ENCODE data around the gene KDM2A.
"Not testable (repeated sequence)": the region's sequence is repeated elsewhere in the genome, so short reads cannot be mapped to it uniquely, and the experiment has no call there.

KDM2A gene

GRCh38 chr11:67118181-67118766 is 789 bp upstream of the KDM2A start:
- DNase-seq: peak; percentile 37

GRCh38 chr11:67119585-67120391 is 725 bp downstream of the KDM2A start:
- DNase-seq: peak; percentile 10

- DNase-seq: peak; percentile 13
These were observed 1.4 kb downstream of the KDM2A start for GRCh38 chr11:67120456-67120855.

- DNase-seq: peak; percentile 11
These were observed 2.0 kb downstream of the KDM2A start for GRCh38 chr11:67120881-67121710.

DNA sequence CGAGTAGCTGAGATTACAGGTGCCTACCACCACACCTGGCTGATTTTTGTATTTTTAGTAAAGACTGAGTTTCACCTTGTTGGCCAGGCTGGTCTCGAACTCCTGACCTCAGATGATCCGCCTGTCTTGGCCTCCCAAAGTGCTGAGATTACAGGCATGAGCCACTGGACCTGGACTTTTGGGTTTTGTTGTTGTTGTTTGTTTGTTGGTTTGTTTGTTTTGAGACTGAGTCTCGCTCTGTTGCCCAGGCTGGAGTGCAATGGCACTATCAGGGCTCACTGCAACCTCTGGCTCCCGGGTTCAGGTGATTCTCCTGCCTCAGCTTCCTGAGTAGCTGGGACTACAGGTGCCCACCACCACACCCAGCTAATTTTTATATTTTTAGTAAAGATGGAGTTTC is 4.7 kb downstream of the KDM2A start:
- DNase-seq: not testable (repeated sequence)

DNA sequence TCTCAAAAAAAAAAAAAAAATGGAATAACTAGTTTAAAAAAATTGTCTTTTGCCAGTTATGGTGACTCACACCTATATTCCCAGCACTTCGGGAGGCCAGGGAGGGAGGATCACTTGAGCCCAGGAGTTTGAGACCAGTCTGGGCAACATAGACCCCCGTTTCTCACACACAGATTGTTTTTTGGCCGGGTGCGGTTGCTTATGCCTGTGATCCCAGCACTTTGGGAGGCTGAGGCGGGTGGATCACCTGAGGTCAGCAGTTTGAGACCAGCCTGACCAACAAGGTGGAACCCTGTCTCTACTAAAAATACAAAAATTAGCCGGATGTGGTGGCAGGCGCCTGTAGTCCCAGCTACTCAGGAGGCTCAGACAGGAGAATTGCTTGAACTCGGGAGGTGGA is 7.2 kb downstream of the KDM2A start:
- DNase-seq: not testable (repeated sequence)

- DNase-seq: no peak
These were observed 7.9 kb downstream of the KDM2A start for GRCh38 chr11:67126986-67127385.

DNA sequence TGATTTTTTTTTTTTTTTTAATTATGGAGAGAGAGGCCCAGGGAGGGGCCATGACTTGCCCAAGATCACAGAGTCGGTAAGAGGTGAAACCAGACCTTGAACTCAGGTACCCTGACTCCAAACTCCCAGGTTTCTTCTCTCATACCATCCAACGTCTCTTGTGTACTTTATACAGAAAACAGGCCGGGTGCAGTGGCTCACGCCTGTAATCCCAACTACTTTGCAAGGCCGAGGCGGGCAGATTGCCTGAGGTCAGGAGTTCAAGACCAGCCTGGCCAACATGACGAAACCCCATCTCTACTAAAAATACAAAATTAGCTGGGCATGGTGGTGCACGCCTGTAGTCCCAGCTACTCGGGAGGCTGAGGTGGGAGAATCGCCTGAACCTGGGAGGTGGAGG is 11.8 kb downstream of the KDM2A start:
- DNase-seq: not testable (repeated sequence)

- no peak for DNase-seq
These were observed 17.1 kb downstream of the KDM2A start for GRCh38 chr11:67136156-67136555.

GRCh38 chr11:67138922-67139321 is 19.9 kb downstream of the KDM2A start:
- no peak for DNase-seq

DNA sequence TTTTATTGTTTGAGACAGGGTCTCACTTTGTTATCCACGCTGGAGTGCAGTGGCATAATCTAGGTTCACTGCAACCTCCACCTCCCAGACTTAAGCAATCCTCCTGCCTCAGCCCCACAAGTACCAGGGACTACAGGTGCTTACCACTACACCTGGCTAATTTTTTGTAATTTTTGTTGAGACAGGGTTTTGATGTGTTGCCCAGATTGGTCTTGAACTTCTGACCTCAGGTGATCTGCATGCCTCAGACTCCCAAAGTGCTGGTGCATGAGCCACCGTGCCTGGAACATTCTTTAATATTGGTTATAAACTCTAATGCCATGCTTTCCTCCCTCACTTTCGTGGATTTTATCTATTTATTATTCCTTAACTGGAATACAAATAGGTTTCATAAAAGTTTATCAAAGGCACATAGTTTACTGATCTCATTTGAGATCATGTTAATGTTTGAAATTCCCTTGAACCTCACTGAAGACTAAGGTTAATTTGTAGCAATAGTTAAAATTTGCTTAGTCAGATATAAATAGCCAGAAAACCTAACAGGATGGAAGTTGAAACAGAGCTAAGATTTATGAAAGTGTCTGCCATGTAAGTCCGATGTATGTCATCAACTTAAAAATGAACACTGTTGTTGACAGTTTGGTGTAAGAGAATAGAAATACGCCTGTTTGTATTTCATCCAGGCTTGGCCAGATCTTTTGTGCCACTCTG is 27.6 kb downstream of the KDM2A start:
- no peak for DNase-seq

- no peak for DNase-seq
These were observed 34.9 kb downstream of the KDM2A start for GRCh38 chr11:67153971-67154370.

DNA sequence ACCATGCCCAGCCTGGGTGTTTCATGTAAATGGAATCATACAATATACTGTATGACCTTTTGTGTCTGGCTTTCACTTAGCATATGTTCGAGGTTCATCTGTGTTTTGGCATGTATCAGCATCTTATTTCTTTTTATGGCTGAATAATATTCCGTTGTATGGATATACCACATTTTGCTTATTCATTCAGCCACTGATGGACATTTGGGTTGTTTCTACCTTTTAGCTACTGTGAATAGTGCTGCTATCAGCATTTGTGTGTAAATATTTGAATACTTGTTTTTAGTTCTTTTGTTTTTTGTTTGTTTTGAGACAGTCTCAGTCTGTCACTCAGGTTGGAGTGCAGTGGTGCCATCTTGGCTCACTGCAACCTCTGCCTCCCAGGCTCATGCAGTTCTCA is 35.7 kb downstream of the KDM2A start:
- no peak for DNase-seq

DNA sequence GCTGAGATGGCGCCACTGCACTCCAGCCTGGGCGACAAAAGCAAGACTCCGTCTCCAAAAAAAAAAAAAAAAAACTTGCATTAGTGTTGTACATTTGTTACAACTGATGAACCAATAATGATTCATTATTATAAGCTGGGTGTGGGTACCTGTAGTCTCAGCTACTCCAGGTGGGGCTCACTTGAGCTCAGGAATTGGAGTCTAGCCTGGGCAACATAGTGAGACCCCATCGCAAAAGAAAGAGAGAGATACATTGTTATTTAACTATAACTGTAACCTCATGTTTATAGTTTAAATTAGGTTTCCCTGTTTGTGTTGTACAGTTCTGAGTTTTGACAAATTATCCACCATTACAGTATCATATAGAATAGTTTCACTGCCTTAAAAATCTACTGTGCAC is 38.6 kb downstream of the KDM2A start:
- DNase-seq: no peak

DNA sequence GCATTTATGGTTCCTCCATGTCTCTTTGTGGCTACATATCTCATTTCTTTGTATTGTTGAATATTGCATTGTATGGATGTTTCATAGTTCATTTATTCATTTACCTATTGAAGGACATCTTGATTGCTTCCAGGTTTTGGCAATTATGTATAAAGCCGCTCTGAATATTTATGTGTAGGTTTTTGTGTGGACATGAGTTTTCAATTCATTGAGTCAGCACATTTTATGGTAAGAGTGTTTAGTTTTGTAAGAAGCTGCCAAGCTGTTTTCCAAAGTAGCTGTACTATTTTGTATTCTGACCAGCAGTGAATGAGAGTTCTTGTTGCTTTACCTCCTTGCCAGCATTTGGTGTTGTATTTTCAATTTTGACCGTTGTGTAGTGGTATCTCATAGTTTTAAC is 39.2 kb downstream of the KDM2A start:
- DNase-seq: no peak

DNA sequence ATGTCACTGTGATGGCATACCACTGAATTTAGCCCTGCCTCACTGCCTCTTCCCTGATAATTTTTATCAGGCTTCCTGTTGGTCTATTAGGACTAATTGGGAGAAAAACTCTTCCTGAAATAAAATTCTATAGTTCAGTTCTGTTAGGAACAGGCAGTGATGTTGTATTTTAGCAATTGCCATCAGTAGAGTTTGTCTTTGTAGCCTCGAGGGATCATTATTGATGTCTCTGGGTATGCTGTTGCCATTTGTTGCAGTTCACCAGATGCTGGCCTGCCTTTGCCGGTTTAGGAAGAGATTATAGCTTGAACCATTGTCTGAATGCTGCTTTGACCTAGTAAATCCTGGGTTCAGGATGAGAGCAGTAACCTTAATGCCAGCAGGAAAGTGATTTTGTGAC is 41.0 kb downstream of the KDM2A start:
- DNase-seq: no peak

- no peak for DNase-seq
These were observed 42.1 kb downstream of the KDM2A start for GRCh38 chr11:67160872-67161783.

DNA sequence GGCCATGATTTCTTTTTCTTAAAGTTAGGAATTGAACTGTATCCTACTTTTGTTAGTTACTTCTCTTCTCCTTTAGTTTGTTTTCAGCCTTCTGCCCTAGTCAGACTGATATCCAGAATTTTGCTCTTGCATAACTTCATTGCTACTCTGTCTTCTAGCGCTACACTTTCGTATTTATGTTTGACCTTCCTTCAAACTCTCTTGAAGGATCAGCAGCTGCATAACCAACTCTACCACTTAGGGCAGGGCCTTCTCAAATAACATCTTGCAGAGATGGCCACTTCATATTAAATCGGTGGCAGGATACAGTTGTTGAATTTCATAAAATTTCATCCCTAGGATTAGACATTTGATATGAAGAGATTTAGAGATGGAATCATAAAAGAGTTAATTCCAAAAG is 43.9 kb downstream of the KDM2A start:
- no peak for DNase-seq

DNA sequence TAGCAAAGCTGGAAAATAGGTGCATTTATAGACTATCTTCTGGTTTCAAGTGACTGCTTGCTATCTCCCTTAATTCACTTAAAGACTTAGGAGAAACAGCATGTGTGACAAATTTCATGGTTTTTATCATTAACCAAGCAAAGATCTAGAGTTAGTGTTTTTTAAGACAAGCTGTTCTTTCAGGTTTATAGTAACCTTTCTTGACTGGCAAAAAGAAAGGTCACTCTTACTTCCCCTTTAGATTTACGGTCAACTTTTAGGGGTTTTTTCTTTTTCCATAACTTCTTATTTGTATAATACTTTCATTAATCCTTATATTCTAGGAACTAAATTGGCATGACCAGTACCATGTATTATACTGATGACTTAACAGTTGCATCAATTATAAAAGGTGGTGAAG is 46.6 kb downstream of the KDM2A start:
- no peak for DNase-seq

GRCh38 chr11:67167091-67167490 is 48.0 kb downstream of the KDM2A start:
- no peak for DNase-seq

DNA sequence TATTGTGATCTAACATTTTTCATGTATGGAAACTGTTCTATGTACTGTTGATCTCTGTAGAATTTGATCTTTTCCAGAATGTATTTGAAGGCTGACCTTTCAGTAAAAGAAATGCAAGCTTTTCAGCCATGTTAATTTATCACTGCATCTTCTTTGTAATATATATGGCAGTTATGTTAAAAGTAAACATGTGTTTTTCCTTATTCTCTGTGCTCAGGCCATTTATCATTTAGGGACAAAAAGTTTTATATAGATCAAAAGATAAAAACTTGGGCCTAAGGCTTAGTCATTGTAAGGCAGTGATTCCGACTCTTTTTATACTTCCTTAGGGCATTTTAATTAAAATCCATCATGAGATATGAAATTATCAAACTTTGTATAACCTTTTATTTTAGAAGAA is 48.7 kb downstream of the KDM2A start:
- DNase-seq: no peak

- not testable (repeated sequence) for DNase-seq
These were observed 49.8 kb downstream of the KDM2A start for GRCh38 chr11:67168911-67169310.
